ENCODE data around the gene KCNRG.
"Not testable (repeated sequence)": the region's sequence is repeated elsewhere in the genome, so short reads cannot be mapped to it uniquely, and the experiment has no call there.

The KCNRG gene

GRCh38 chr13:50012396-50013169 is 2.7 kb upstream of the KCNRG start:
- no peak for DNase-seq

- no peak for DNase-seq
These were observed 858 bp upstream of the KCNRG start for GRCh38 chr13:50014386-50014785.

- no peak for DNase-seq
These were observed 506 bp downstream of the KCNRG start for GRCh38 chr13:50015750-50016149.

GRCh38 chr13:50016444-50016843 is 1.2 kb downstream of the KCNRG start:
- DNase-seq, result no peak

- DNase-seq, result no peak
These were observed 2.6 kb downstream of the KCNRG start for GRCh38 chr13:50017819-50018218.

GRCh38 chr13:50025436-50025835 is 10.2 kb downstream of the KCNRG start:
- no peak for DNase-seq

GRCh38 chr13:50026788-50027473 is 11.7 kb downstream of the KCNRG start:
- no peak for DNase-seq

- no peak for DNase-seq
These were observed 15.1 kb downstream of the KCNRG start for GRCh38 chr13:50030315-50030714.

GRCh38 chr13:50033725-50034124 is 18.5 kb downstream of the KCNRG start:
- DNase-seq, result no peak

- no peak for DNase-seq
These were observed 22.5 kb downstream of the KCNRG start for GRCh38 chr13:50037788-50038187.

GRCh38 chr13:50038266-50038665 is 23.0 kb downstream of the KCNRG start:
- no peak for DNase-seq

- DNase-seq, result no peak
These were observed 37.2 kb downstream of the KCNRG start for GRCh38 chr13:50052478-50052877.

- DNase-seq, result no peak
These were observed 38.6 kb downstream of the KCNRG start for GRCh38 chr13:50053844-50054243.

- DNase-seq, result no peak
These were observed 40.2 kb downstream of the KCNRG start for GRCh38 chr13:50055454-50055853.

GRCh38 chr13:50060718-50061117 is 45.5 kb downstream of the KCNRG start:
- DNase-seq, result no peak

- DNase-seq, result not testable (repeated sequence)
These were observed 47.1 kb downstream of the KCNRG start for GRCh38 chr13:50062336-50062735.

GRCh38 chr13:50065712-50066111 is 50.5 kb downstream of the KCNRG start:
- DNase-seq, result no peak

GRCh38 chr13:50068508-50068907 is 53.3 kb downstream of the KCNRG start:
- no peak for DNase-seq

GRCh38 chr13:50069261-50069660 is 54.0 kb downstream of the KCNRG start:
- no peak for DNase-seq

GRCh38 chr13:50070186-50070585 is 54.9 kb downstream of the KCNRG start:
- no peak for DNase-seq
